H1 (cell line): ENCODE data around the gene CEND1. TPM values are rescaled to one million over a fixed set of nuclear protein-coding genes. Genes with fewer than 3 reads are reported as not detected.

Source experiments
- CTCF ChIA-PET: fragments of 300-600 bp; sonication (Branson Sonifier 250); formaldehyde crosslinking; loops from one replicate; lab custom pipeline; 2021; ENCODE audit not compliant: partially characterized antibody; lab: Charles Lee
- POLR2A ChIA-PET: fragments of 300-600 bp; sonication (Branson Sonifier 250); formaldehyde crosslinking; loops from one replicate; lab custom pipeline; 2021; ENCODE audit warnings: inconsistent platforms; ENCODE audit not compliant: partially characterized antibody; lab: Charles Lee
- DNase-seq, 2 experiments: peaks; one replicate each; pipeline versions ENCODE4 v3.0.0 to v3.0.0-alpha.2; 2010 to 2022; ENCODE audit warnings: low spot score in 2 of 2, low read depth in 1 of 2, mixed read lengths in 1 of 2
- FAIRE-seq: peaks from 2 replicates; lab custom pipeline; 2011; peaks lifted over from hg19 to GRCh38; lab: Jason Lieb, UNC
- H2AFZ ChIP-seq: 2 replicates; pipeline ENCODE4 v1.8.1; 2012; ENCODE audit warnings: low read length, inconsistent platforms
- H2AK5ac ChIP-seq: 2 replicates; pipeline ENCODE4 v1.6.1; 2013; ENCODE audit warnings: low read depth, low read length
- H2BK120ac ChIP-seq: replicated peaks from 2 replicates; pipeline ENCODE3; 2013; ENCODE audit warnings: low read depth, low read length, inconsistent platforms
- H2BK12ac ChIP-seq: 2 replicates; pipeline ENCODE4 v1.6.1; 2013; ENCODE audit warnings: low read depth, low read length
- H2BK15ac ChIP-seq: 2 replicates; pipeline ENCODE4 v1.6.1; 2013; ENCODE audit warnings: low read length
- H2BK20ac ChIP-seq: 2 replicates; pipeline ENCODE4 v1.6.1; 2013; ENCODE audit warnings: low read length
- H2BK5ac ChIP-seq: 2 replicates; pipeline ENCODE4 v1.6.1; 2013; ENCODE audit warnings: low read depth, low read length
- H3K14ac ChIP-seq: 2 replicates; pipeline ENCODE4 v1.6.1; 2013; ENCODE audit warnings: inconsistent platforms; ENCODE audit not compliant: insufficient read length
- H3K18ac ChIP-seq: 2 replicates; pipeline ENCODE4 v1.6.1; 2013; ENCODE audit warnings: low read length; ENCODE audit errors: extremely low read depth
- H3K23ac ChIP-seq: 2 replicates; pipeline ENCODE4 v1.6.1; 2013; ENCODE audit warnings: inconsistent platforms; ENCODE audit not compliant: insufficient read length
- H3K23me2 ChIP-seq: 2 replicates; pipeline ENCODE4 v1.6.1; 2013; ENCODE audit warnings: low read depth, low read length
- H3K27ac ChIP-seq: 2 replicates; pipeline ENCODE4 v1.6.1; 2011; ENCODE audit warnings: low read depth, low read length, inconsistent platforms
- H3K27me3 ChIP-seq, 4 experiments: replicated peaks in 1 of 4; 1 replicate in 1 of 4; 2 replicates in 3 of 4; pipeline versions ENCODE4 v1.6.1 to v1.8.1; 2011 to 2013; ENCODE audit warnings: low read length in 3 of 4, mild to moderate bottlenecking in 3 of 4, inconsistent platforms in 2 of 4, mixed read lengths in 2 of 4, moderate library complexity in 1 of 4; ENCODE audit not compliant: control insufficient read depth in 3 of 4, insufficient read depth in 3 of 4; ENCODE audit errors: extremely low read depth in 1 of 4
- H3K36me3 ChIP-seq, 4 experiments: 2 replicates each; pipeline versions ENCODE4 v1.6.1 to v1.8.1; 2011 to 2013; ENCODE audit warnings: mild to moderate bottlenecking in 4 of 4, low read length in 3 of 4, moderate library complexity in 2 of 4, control low read depth in 1 of 4, inconsistent platforms in 1 of 4; ENCODE audit not compliant: insufficient read depth in 4 of 4, control insufficient read depth in 2 of 4
- H3K4ac ChIP-seq: replicated peaks from 2 replicates; pipeline ENCODE3; 2013; ENCODE audit warnings: low read length, low read depth, mixed read lengths, inconsistent platforms; ENCODE audit not compliant: insufficient read length
- H3K4me1 ChIP-seq, 4 experiments: replicated peaks in 1 of 4; 1 replicate in 1 of 4; 2 replicates in 3 of 4; pipeline versions ENCODE4 v1.6.1 to v1.8.1; 2011 to 2013; ENCODE audit warnings: low read length in 3 of 4, inconsistent platforms in 2 of 4, mixed read lengths in 1 of 4; ENCODE audit not compliant: insufficient read depth in 4 of 4, control insufficient read depth in 3 of 4
- H3K4me2 ChIP-seq, 2 experiments: 2 replicates each; pipeline versions ENCODE4 v1.6.1 to v1.8.1; 2011 to 2013; ENCODE audit warnings: low read depth in 2 of 2, low read length in 2 of 2, control low read depth in 1 of 2, inconsistent platforms in 1 of 2, mild to moderate bottlenecking in 1 of 2; ENCODE audit not compliant: insufficient read depth in 1 of 2
- H3K4me3 ChIP-seq, 4 experiments: fragments of 200-600, 300-600 bp in 1 of 4; sonication (generic), shearing (Covaris generic), sonication (Bioruptor Twin) in 1 of 4; 2 replicates each; pipeline versions ENCODE4 v1.5.1 to v1.8.1; 2011 to 2016; ENCODE audit warnings: low read length in 4 of 4, low read depth in 3 of 4, control low read depth in 2 of 4, inconsistent platforms in 2 of 4, mild to moderate bottlenecking in 2 of 4, mixed read lengths in 1 of 4, moderate library complexity in 1 of 4; ENCODE audit not compliant: insufficient read depth in 2 of 4; ENCODE audit errors: extremely low read depth in 1 of 4
- H3K56ac ChIP-seq: replicated peaks from 2 replicates; pipeline ENCODE3; 2013; ENCODE audit warnings: low read depth, mild to moderate bottlenecking, mixed read lengths, low read length, inconsistent platforms; ENCODE audit not compliant: insufficient read length
- H3K79me1 ChIP-seq: 2 replicates; pipeline ENCODE4 v1.6.1; 2013; ENCODE audit warnings: low read depth, low read length, control low read depth
- H3K79me2 ChIP-seq, 2 experiments: 2 replicates each; pipeline versions ENCODE4 v1.6.1 to v1.8.1; 2012 to 2013; ENCODE audit warnings: low read length in 2 of 2, mild to moderate bottlenecking in 2 of 2, inconsistent platforms in 1 of 2; ENCODE audit not compliant: insufficient read depth in 2 of 2, control insufficient read depth in 1 of 2
- H3K9ac ChIP-seq, 4 experiments: replicated peaks in 1 of 4; 1 replicate in 1 of 4; 2 replicates in 3 of 4; pipeline versions ENCODE4 v1.6.1 to v1.8.1; 2011 to 2013; ENCODE audit warnings: low read depth in 3 of 4, low read length in 3 of 4, control low read depth in 2 of 4, mild to moderate bottlenecking in 2 of 4, moderate library complexity in 2 of 4, inconsistent platforms in 1 of 4; ENCODE audit errors: extremely low read depth in 1 of 4
- H3K9me3 ChIP-seq, 2 experiments: 2 replicates each; pipeline versions ENCODE4 v1.6.1 to v1.8.1; 2012 to 2013; ENCODE audit warnings: mild to moderate bottlenecking in 2 of 2, moderate library complexity in 2 of 2, control low read depth in 1 of 2, inconsistent platforms in 1 of 2, low read depth in 1 of 2, low read length in 1 of 2, mixed read lengths in 1 of 2; ENCODE audit not compliant: insufficient read depth in 2 of 2
- H4K20me1 ChIP-seq, 2 experiments: replicated peaks in 1 of 2; 2 replicates each; pipeline versions ENCODE3 to v1.8.1; 2011 to 2013; ENCODE audit warnings: inconsistent platforms in 2 of 2, low read length in 2 of 2, mild to moderate bottlenecking in 1 of 2; ENCODE audit not compliant: insufficient read depth in 2 of 2, control insufficient read depth in 1 of 2
- H4K5ac ChIP-seq: 2 replicates; pipeline ENCODE4 v1.6.1; 2013; ENCODE audit warnings: low read length, low read depth, mixed read lengths, inconsistent platforms; ENCODE audit not compliant: insufficient read length
- H4K8ac ChIP-seq: 2 replicates; pipeline ENCODE4 v1.8.0; 2013; ENCODE audit warnings: mild to moderate bottlenecking, moderate library complexity, low read length, inconsistent platforms; ENCODE audit not compliant: insufficient read depth; ENCODE audit errors: extremely low read depth
- H4K91ac ChIP-seq: replicated peaks from 2 replicates; pipeline ENCODE3; 2013; ENCODE audit warnings: low read length, mixed read lengths, inconsistent platforms; ENCODE audit not compliant: insufficient read length
- MAFK ChIP-seq: IDR thresholded peaks from 2 replicates; pipeline ENCODE4 v1.6.1; 2012; ENCODE audit warnings: low read depth, mild to moderate bottlenecking, improper control_type of control experiment, low read length
- RXRA ChIP-seq: IDR thresholded peaks from 2 replicates; pipeline ENCODE4 v1.6.1; 2011; ENCODE audit warnings: low read depth, mild to moderate bottlenecking, low read length, moderate library complexity; ENCODE audit not compliant: insufficient read depth
- SUZ12 ChIP-seq: fragments of 200-600 bp; sonication (generic); IDR thresholded peaks from 2 replicates; pipeline ENCODE4 v1.6.1; 2012; ENCODE audit warnings: mild to moderate bottlenecking, inconsistent platforms, low read length, moderate library complexity, mixed read lengths
- TBP ChIP-seq: IDR thresholded peaks from 2 replicates; pipeline ENCODE4 v1.6.1; 2011; ENCODE audit warnings: low read depth, low read length, improper control_type of control experiment
- TEAD4 ChIP-seq: IDR thresholded peaks from 2 replicates; pipeline ENCODE4 v1.6.1; 2012; ENCODE audit warnings: low read depth, low read length, inconsistent platforms, mixed read lengths
- ZNF274 ChIP-seq: IDR thresholded peaks from 2 replicates; pipeline ENCODE4 v1.7.0; 2012; ENCODE audit warnings: low read length, borderline replicate concordance; ENCODE audit errors: extremely low read depth
- WGBS, 2 experiments: shearing (Covaris generic) in 1 of 2; methylation state at CpG; one replicate each; pipeline versions ENCODE4 v1.1.6 to v1.1.7; 2013 to 2015; ENCODE audit warnings: low lambda C conversion rate in 2 of 2, mixed read lengths in 2 of 2, inconsistent platforms in 1 of 2, low coverage in 1 of 2, missing lambda C conversion rate in 1 of 2; ENCODE audit not compliant: insufficient replicate concordance in 2 of 2, insufficient coverage in 1 of 2, insufficient read length in 1 of 2; ENCODE audit errors: extremely low coverage in 1 of 2, missing lambda C conversion rate in 1 of 2; 5-methylcytosine and 5-hydroxymethylcytosine counted together
- polyA plus RNA-seq, 7 experiments: library from polyadenylated mRNA; depleted of rRNA in 3 of 7; stranded (reverse) in 5 of 7; unstranded in 2 of 7; fragments of >200 nt in 5 of 7; fragments of 200-250 nt in 2 of 7; gene quantifications; 1 replicate in 5 of 7; 2 replicates in 1 of 7; 4 replicates in 1 of 7; pipeline versions ENCODE4 v1.2.1 to v1.2.3, GENCODE V29; 2011 to 2013; ENCODE audit warnings: missing spikeins in 2 of 7, mixed read lengths in 2 of 7
- total RNA-seq: library from RNA; stranded (reverse); fragmentation: NEBNext Ultra II Directional; extraction: Animal tissue kit (Norgen Biotek cat#: 25700); gene quantifications from 2 replicates; pipeline ENCODE4 v1.2.1, GENCODE V29; 2021

The CEND1 gene
- total and polyA plus RNA-seq, 2 of the 8 experiments (the other 6 are each of a cell fraction or from before 2014, with no cell fraction given): 0.82 to 5.0 TPM

GRCh38 chr11:804599-804964, 14.7 kb upstream of the CEND1 start:
- ChIA-PET POLR2A (interaction anchor here (0.9 to 53.0 kb wide), 11 partner anchors 8 to 166 kb away, joined by 3 to 1917 read pairs (median 5); partner anchors contain the start of genes CD151, CEND1, CRACR2B and PNPLA2), CTCF (interaction anchor here (1.1 to 2.7 kb wide), 2 partner anchors 12 to 43 kb away, joined by 3 to 7 read pairs; no protein-coding TSS in a partner anchor)
- 42% methylated on average over 18 of the region's 18 CpGs; no CpG with 5 or more reads in 1 of the 2 experiments for WGBS, 2 experiments
- Histone ChIP-seq H4K91ac (no peak overlapping the region), H3K9ac (no peak overlapping the region; a peak in 1 of 7 replicates), H3K23me2 (peaks cover 13% of the 10 kb centered on the region; the same call in 1 of the 2 replicates), H4K8ac (peak overlapping the region; percentile 76), H2BK15ac (no peak overlapping the region), H3K79me2 (peaks cover 0 to 7% of the 10 kb centered on the region in 2 experiments; a peak in 1 of 4 replicates), H3K79me1 (peaks cover 2% of the 10 kb centered on the region; the same call in 1 of the 2 replicates), H3K4ac (no peak overlapping the region), H3K9me3 (no peaks in the 10 kb centered on the region), H3K14ac (no peak overlapping the region), H3K4me1 (peaks cover 0 to 8% (median 7%) of the 10 kb centered on the region in 4 experiments; a peak in 5 of 7 replicates), H3K27me3 (no peaks in the 10 kb centered on the region; a peak in 1 of 7 replicates), H3K4me2 (peak overlapping the region; percentile 67 to 83), H3K27ac (no peak overlapping the region), H2AK5ac (no peak overlapping the region), H3K23ac (no peak overlapping the region), H3K56ac (no peak overlapping the region), H3K36me3 (peaks cover under 1 to 25% (median 6%) of the 10 kb centered on the region in 4 experiments; a peak in 5 of 8 replicates), H2BK12ac (peak overlapping the region; percentile 35; the same call in 1 of the 2 replicates), H4K5ac (peak overlapping the region; percentile 2), H2BK120ac (peak overlapping the region; percentile 18), H4K20me1 (peaks cover 0 to 7% of the 10 kb centered on the region in 2 experiments), H3K18ac (peak overlapping the region; percentile 78; the same call in 1 of the 2 replicates), H2AFZ (no peak overlapping the region), H2BK5ac (peak overlapping the region; percentile 67; the same call in 1 of the 2 replicates), H3K4me3 (peak overlapping the region; percentile 28 to 71 (median 47)), H2BK20ac (no peak overlapping the region)
- DNase-seq: no peak
- TF ChIP-seq RXRA (no peak), TEAD4 (no peak), MAFK (no peak), TBP (no peak), SUZ12 (no peak), ZNF274 (no peak)
- no peak for FAIRE-seq
